Testis (tissue), 3 donors: ENCODE results near the gene CDH24. TPM values are rescaled to one million over a fixed set of nuclear protein-coding genes. Genes with fewer than 3 reads are reported as not detected.

Experiments
- DNase-seq: peaks from one replicate; pipeline ENCODE4 v3.0.0-alpha.2; 2019
- H3K27ac ChIP-seq, 2 donors: fragments of 200-600 bp; sonication (generic); one replicate each; pipeline ENCODE4 v1.5.1; 2019
- H3K27me3 ChIP-seq: fragments of 200-600 bp; sonication (generic); one replicate; pipeline ENCODE4 v1.5.1; 2019
- H3K36me3 ChIP-seq: fragments of 200-600 bp; sonication (generic); one replicate; pipeline ENCODE4 v1.5.1; 2017; ENCODE audit warnings: low read depth; ENCODE audit errors: missing control alignments
- H3K4me1 ChIP-seq: fragments of 200-600 bp; sonication (generic); one replicate; pipeline ENCODE4 v1.5.1; 2019
- H3K4me3 ChIP-seq, 2 donors: fragments of 200-600 bp; sonication (generic); one replicate each; pipeline ENCODE4 v1.5.1; 2017 to 2019
- H3K9me3 ChIP-seq: fragments of 200-600 bp; sonication (generic); one replicate; pipeline ENCODE4 v1.5.1; 2017
- POLR2A ChIP-seq: fragments of 450-650 bp; IDR thresholded peaks from one replicate; pipeline ENCODE4 v1.6.1; 2017; ENCODE audit warnings: antibody characterized with exemption, mild to moderate bottlenecking, moderate library complexity
- WGBS, 2 donors: methylation state at CpG; one replicate each; pipeline ENCODE4 v1.1.5; 2018; 5-methylcytosine and 5-hydroxymethylcytosine counted together
- intact Hi-C: fragments of 100-400 bp; cut with DNase I; formaldehyde crosslinking; loops from one replicate; pipeline ENCODE4 v1.15.1; 2023; ENCODE audit warnings: low total_unique reads
- polyA plus RNA-seq: library from polyadenylated mRNA; stranded (reverse); fragments of 350-450 nt; fragmentation: Illumina TruSeq; extraction: RNeasy Lipid Tissue Mini Kit (QIAGEN cat#74804); gene quantifications from one replicate; pipeline ENCODE4 v1.2.3, GENCODE V29; 2014; ENCODE audit warnings: low read depth, low replicate concordance; ENCODE audit not compliant: insufficient read depth
- total RNA-seq, 2 donors: library from RNA; depleted of rRNA; stranded (reverse); fragments of >200 nt; gene quantifications; one replicate each; pipeline ENCODE4 v1.2.3, GENCODE V29; 2016
- TF ChIP-seq, protein P1 (sequence below), 3 experiments: fragments of 450-650 bp in 2 of 3; fragments of 200-600 bp in 1 of 3; sonication (generic) in 1 of 3; IDR thresholded peaks; one replicate each; pipeline ENCODE4 v1.5.1; 2016 to 2019; ENCODE audit warnings: antibody characterized with exemption in 3 of 3, mild to moderate bottlenecking in 2 of 3, moderate library complexity in 1 of 3

CDH24 gene
- total and polyA plus RNA-seq, 3 donors from 2014 or later = 3.9 to 10.2 (median 10.2) TPM

DNA sequence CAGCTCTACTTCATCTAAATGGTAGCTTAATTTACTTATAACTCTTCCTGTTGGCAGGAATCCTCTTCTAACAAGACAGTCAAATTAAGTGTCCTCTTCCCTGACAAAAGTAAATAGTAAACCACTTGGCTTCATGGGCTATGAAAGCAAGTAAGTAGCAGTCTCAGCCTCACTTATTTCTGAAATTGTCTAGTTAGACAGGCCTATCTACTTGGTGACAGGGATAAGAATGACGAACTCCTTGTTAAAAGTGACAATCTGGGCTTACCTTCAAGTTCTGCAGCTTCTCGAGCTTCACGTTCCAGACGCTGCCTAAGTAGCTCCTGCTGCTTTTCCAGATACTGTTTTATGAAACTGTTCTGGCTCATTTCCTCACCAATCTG, 32.9 kb upstream of the CDH24 start:
- no peak for DNase-seq
- Histone ChIP-seq H3K9me3 (no peaks in the 10 kb centered on the region), H3K4me1 (peaks cover 5% of the 10 kb centered on the region), H3K36me3 (no peaks in the 10 kb centered on the region), H3K4me3 (no peak overlapping the region), H3K27me3 (no peaks in the 10 kb centered on the region), H3K27ac (no peak overlapping the region)
- intact Hi-C loops = no loop called here
- TF ChIP-seq POLR2A = no peak
- 75 to 78% methylated on average over 4 of the region's 4 CpGs for WGBS, 2 donors

DNA sequence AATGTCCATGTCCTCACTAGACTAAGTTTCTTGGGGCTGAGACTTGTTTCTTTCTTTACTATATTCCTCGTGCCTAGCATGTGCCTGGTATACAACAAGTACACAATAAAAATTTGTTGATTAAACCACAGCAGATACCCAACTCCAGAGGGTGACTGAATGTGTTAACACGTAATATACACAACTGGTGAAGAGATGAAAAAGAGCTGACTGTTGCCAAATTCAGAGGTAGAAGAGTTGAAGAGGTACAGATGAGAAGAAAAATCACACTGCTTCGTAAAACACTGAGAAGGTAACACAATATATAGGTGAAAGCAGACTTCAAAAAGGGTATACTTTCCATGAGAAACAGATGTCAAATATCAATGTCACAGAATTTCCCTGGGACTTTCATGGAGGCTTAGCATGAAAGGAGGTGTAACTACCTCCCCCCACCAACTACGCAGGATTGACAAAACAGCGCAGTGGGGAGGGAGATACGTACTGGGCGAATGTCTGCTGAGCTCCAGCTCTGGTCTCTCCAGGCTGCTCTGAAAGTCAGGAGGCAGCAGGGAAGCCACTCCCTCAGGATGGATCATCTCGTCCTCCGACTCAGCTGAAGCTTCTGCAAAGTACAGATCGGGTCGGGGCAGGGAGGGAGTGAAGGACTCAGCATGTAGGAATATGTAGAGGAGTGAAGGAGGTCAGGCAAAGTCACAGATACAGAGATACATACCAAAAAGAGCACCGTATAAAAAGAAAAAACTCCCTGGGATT, 32.4 kb upstream of the CDH24 start:
- no peak for DNase-seq
- 75 to 88% methylated on average over 12 of the region's 12 CpGs for WGBS, 2 donors
- intact Hi-C loops = no loop called here
- H3K36me3 ChIP-seq = no peaks in the 10 kb centered on the region
- no peaks in the 10 kb centered on the region for H3K27me3 ChIP-seq
- H3K4me1 ChIP-seq = peaks cover 5% of the 10 kb centered on the region
- H3K27ac ChIP-seq = no peak overlapping the region
- TF ChIP-seq, protein P1, sequence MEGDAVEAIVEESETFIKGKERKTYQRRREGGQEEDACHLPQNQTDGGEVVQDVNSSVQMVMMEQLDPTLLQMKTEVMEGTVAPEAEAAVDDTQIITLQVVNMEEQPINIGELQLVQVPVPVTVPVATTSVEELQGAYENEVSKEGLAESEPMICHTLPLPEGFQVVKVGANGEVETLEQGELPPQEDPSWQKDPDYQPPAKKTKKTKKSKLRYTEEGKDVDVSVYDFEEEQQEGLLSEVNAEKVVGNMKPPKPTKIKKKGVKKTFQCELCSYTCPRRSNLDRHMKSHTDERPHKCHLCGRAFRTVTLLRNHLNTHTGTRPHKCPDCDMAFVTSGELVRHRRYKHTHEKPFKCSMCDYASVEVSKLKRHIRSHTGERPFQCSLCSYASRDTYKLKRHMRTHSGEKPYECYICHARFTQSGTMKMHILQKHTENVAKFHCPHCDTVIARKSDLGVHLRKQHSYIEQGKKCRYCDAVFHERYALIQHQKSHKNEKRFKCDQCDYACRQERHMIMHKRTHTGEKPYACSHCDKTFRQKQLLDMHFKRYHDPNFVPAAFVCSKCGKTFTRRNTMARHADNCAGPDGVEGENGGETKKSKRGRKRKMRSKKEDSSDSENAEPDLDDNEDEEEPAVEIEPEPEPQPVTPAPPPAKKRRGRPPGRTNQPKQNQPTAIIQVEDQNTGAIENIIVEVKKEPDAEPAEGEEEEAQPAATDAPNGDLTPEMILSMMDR (IDR thresholded peaks at IDR 0.05) = no peak
- TF ChIP-seq POLR2A = no peak
- no peaks in the 10 kb centered on the region for H3K9me3 ChIP-seq
- H3K4me3 ChIP-seq = no peak overlapping the region

DNA sequence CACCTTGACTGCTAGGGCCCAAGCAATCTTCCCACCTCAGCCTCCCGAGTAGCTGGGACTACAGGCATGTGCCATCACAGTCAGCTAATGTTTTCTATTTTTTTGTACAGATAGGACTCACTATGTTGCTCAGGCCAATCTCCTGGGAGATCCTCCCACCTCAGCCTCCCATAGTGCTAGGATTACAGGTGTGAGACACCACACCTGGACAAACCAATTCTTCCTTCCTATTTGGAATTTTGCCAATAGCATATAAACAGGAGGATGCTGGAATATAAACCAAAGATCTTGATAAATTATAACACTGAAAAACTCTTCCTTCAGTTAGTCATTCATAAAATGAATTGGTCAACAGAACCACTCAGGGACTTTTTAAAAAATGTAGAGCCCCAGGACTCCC, 29.2 kb upstream of the CDH24 start:
- Histone ChIP-seq H3K9me3 (no peaks in the 10 kb centered on the region), H3K4me1 (no peaks in the 10 kb centered on the region), H3K4me3 (no peak overlapping the region), H3K36me3 (no peaks in the 10 kb centered on the region), H3K27ac (no peak overlapping the region), H3K27me3 (no peaks in the 10 kb centered on the region)
- 74 to 82% methylated on average over 1 of the region's 1 CpG for WGBS, 2 donors
- TF ChIP-seq, protein P1 (IDR thresholded peaks at IDR 0.05) = no peak
- TF ChIP-seq POLR2A = no peak
- DNase-seq = no peak
- intact Hi-C loops = no loop called here

DNA sequence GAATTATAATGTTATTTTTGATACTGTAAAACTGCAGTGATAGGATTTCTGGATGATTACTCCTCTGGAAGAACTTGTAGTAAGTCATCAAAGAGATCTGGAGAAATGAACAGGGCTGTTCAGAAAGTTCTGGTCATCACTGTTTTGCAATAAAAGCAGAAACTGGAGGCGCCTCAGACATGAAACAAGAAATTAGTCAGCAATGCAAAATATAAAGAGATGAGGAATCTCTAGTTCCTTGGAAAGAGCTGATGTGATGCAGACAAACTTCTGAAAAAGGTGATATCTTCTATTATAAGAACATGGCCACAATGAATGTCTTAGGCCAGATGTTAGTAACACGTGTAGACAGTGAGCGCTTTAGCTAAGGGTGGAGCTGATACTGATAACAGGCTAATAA, 28.1 kb upstream of the CDH24 start:
- intact Hi-C loops = no loop called here
- Histone ChIP-seq H3K36me3 (no peaks in the 10 kb centered on the region), H3K27me3 (no peaks in the 10 kb centered on the region), H3K9me3 (no peaks in the 10 kb centered on the region), H3K4me3 (no peak overlapping the region), H3K27ac (no peak overlapping the region), H3K4me1 (no peaks in the 10 kb centered on the region)
- no peak for DNase-seq
- WGBS, 2 donors = 71 to 84% methylated on average over 3 of the region's 3 CpGs
- no peak for TF ChIP-seq POLR2A
- TF ChIP-seq, protein P1 (IDR thresholded peaks at IDR 0.05) = no peak

DNA sequence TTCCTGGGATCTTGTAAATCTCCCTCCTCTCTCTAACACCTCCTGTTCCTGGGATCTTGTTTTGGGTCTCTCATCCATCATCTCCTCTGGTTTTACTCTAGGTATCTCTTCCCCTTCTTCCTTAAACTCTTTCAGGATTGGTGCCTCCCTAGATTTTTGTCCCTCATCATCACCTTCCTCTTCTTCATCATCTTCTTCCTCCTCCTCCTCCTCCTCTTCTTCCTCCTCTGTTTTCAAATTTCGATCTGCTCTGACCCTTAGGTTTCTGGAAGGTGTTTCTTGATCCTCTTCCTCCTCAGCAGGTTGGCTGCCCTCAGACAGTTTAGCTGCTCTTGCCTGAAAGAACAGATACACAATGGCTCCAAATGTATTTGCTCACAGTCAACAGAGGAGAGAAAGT, 23.2 kb upstream of the CDH24 start:
- no peak overlapping the region for H3K27ac ChIP-seq
- no peak overlapping the region for H3K4me3 ChIP-seq
- 69 to 74% methylated on average over 1 of the region's 1 CpG for WGBS, 2 donors
- TF ChIP-seq, protein P1 (IDR thresholded peaks at IDR 0.05) = no peak
- no peak for TF ChIP-seq POLR2A
- intact Hi-C loops = no loop called here
- H3K36me3 ChIP-seq = no peaks in the 10 kb centered on the region
- DNase-seq = no peak
- no peaks in the 10 kb centered on the region for H3K27me3 ChIP-seq
- H3K9me3 ChIP-seq = no peaks in the 10 kb centered on the region
- no peaks in the 10 kb centered on the region for H3K4me1 ChIP-seq
